Cardiac fibroblast (primary cell): ENCODE results near the gene CLDN9.

Source experiments
- DNase-seq, 2 donors: peaks; one replicate each; pipeline versions ENCODE4 v3.0.0 to v3.0.0-alpha.2; 2010; ENCODE audit warnings: low read depth in 2 of 2
- H3K4me3 ChIP-seq, 2 donors: replicated peaks in 1 of 2; 1 replicate in 1 of 2; 2 replicates in 1 of 2; pipeline ENCODE4 v1.5.1; 2011; ENCODE audit warnings: low read depth in 2 of 2, low read length in 2 of 2, mild to moderate bottlenecking in 2 of 2, moderate library complexity in 1 of 2
- TF ChIP-seq, protein P1 (sequence below): IDR thresholded peaks from one replicate; pipeline ENCODE4 v1.5.1; 2011; ENCODE audit warnings: low read depth, mild to moderate bottlenecking, low read length, inconsistent platforms

The CLDN9 gene, protein sequence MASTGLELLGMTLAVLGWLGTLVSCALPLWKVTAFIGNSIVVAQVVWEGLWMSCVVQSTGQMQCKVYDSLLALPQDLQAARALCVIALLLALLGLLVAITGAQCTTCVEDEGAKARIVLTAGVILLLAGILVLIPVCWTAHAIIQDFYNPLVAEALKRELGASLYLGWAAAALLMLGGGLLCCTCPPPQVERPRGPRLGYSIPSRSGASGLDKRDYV

GRCh38 chr16:3012828-3013420 is at the start of gene CLDN9:
CLDN9 (plus strand) TSS chr16:3012923; CDS start chr16:3013363, 440 bp downstream.
- no peak within 1 kb of the TSS for H3K4me3 ChIP-seq
- DNase-seq: no peak
- TF ChIP-seq, protein P1, sequence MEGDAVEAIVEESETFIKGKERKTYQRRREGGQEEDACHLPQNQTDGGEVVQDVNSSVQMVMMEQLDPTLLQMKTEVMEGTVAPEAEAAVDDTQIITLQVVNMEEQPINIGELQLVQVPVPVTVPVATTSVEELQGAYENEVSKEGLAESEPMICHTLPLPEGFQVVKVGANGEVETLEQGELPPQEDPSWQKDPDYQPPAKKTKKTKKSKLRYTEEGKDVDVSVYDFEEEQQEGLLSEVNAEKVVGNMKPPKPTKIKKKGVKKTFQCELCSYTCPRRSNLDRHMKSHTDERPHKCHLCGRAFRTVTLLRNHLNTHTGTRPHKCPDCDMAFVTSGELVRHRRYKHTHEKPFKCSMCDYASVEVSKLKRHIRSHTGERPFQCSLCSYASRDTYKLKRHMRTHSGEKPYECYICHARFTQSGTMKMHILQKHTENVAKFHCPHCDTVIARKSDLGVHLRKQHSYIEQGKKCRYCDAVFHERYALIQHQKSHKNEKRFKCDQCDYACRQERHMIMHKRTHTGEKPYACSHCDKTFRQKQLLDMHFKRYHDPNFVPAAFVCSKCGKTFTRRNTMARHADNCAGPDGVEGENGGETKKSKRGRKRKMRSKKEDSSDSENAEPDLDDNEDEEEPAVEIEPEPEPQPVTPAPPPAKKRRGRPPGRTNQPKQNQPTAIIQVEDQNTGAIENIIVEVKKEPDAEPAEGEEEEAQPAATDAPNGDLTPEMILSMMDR: no peak

- H3K4me3 ChIP-seq: no peak overlapping the region
- no peak for DNase-seq
- TF ChIP-seq, protein P1: no peak
Measured at GRCh38 chr16:2963074-2963722, 49.5 kb upstream of the CLDN9 start.

DNA sequence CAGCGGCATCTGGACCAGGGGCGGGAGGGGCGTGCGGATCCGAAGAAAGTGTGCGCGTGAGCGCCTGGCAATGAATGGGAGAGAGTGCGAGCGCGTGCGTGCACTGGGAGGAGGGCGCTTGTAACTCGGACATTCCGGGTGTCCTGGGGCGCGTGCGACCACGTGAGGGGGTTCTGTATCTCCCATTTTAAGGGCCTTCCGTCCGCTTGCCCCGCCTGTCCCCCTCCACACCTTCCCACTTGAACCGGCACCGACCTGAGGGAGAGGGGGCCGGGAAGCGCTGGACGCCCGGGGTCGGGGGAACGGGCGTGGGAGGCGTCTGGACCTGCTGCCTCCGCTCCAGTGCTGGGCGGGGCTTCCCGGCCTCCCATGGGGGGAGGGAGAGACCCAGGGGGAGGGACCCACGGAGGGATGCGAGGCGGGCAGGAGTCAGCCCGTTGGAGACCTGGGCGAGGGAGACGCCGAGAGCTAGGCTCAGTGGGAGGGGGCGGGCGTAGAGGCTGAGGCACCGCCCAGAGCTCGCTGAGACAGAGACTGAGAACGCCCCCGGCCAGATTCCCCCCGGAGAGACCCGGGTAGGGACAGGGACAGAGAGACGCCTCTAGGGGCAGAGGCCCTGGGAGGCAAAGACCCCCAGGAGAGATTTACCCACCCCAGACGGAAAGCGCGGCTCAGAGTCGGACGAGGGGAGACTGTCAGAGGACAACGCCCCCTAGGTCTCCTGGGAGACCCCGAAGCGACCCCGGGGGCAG is 48.8 kb upstream of the CLDN9 start, which contains the start of gene KREMEN2:
TSS of gene KREMEN2 (plus strand) at position 553 of the 752 bp plus-strand sequence. CDS start 246 bp downstream, outside the sequence.
- peak within 1 kb of the TSS; percentile 1 to 19 for H3K4me3 ChIP-seq
- no peak for DNase-seq

DNA sequence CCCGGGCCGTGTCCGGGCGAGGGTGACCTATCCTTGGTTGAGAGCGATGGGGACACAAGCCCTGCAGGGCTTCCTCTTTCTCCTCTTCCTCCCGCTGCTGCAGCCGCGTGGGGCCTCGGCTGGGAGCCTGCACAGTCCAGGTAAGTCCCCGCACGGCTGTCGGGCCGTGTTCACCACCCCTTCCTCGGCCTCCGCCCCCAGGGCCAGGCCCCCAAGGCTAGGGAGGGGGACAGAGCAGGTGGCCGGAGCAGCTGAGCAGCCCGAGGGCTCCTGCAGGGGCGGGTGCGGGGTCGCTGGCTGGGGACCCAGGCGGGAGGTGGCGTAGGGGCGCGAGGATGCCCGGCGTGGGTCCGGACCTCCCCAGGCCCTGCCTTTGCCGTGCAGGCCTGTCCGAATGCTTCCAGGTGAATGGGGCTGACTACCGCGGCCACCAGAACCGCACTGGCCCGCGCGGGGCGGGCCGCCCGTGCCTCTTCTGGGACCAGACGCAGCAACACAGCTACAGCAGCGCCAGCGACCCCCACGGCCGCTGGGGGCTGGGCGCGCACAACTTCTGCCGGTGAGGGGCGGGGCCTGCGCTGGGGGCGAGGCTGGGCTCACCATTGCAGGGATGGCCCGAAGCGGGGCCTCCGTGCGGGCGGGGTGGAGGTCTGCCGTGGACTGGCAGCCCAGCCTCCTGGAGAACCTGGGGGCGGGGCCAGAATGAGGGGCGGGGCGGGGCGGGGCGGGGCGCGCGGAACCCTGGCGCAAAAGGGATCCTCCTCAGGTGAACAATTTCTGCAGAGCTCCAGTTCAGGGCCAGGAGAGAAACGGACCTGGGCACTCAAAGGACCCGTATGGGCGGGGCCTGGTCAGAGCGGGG is 48.0 kb upstream of the CLDN9 start:
- no peak for DNase-seq
- no peak overlapping the region for H3K4me3 ChIP-seq
- TF ChIP-seq, protein P1: no peak

More for the DNA sequence above, 48.8 kb upstream of the CLDN9 start, which contains the start of gene KREMEN2:
- TF ChIP-seq, protein P1: no peak

GRCh38 chr16:2966043-2966807 is 46.5 kb upstream of the CLDN9 start:
- TF ChIP-seq, protein P1: no peak
- DNase-seq: no peak
- no peak overlapping the region for H3K4me3 ChIP-seq
